GM19025 (cell line): ENCODE measurements around the gene NR5A1.

Experiments
- ATAC-seq: cut with Tn5 transposase; IDR thresholded peaks from one replicate; pipeline ENCODE4 v1.9.1; 2021; ENCODE audit warnings: mild to moderate bottlenecking, low read depth, moderate library complexity; ENCODE audit not compliant: unreplicated experiment

The NR5A1 gene

GRCh38 chr9:124485201-124485600, 22.0 kb downstream of the NR5A1 start:
- no peak for ATAC-seq

GRCh38 chr9:124483481-124483880, 23.7 kb downstream of the NR5A1 start:
- no peak for ATAC-seq

GRCh38 chr9:124482431-124483031, 24.7 kb downstream of the NR5A1 start:
- ATAC-seq: no peak

GRCh38 chr9:124481115-124481514, 26.1 kb downstream of the NR5A1 start:
- no peak for ATAC-seq

- ATAC-seq: no peak
These were observed 26.6 kb downstream of the NR5A1 start for GRCh38 chr9:124480621-124480981.

DNA sequence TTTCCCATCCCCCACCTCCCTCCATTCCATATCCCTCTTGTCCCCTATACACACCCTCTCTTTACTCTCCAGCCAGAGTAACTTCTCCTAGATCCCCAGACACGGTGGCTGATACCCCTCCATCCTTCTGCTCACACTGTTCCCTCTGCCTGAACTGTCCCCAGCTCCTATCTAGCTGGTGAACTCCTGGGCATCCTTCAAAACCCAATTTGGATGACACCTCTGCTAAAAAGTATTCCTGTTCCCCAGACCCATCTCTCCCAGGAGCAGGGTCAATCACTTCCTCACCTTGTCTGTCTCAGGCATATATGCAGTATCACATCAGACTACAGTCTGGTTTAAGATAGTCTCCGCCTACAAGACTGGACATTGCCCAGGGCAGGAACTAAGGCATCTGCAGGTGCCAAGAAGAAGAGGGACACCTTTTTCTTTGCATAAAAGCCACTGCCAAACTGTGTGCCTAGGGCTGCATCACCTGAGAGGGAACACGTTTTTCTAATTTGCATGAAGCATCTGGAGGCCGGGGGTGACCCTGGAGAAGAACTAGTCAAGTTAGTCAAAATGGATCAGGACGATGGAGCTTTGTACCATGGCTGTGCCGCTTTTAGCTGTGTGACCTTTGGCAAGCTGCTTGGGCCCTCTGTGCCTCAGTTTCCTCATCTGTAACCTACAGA, 27.1 kb downstream of the NR5A1 start:
- no peak for ATAC-seq

- no peak for ATAC-seq
These were observed 27.8 kb downstream of the NR5A1 start for GRCh38 chr9:124479371-124479770.

DNA sequence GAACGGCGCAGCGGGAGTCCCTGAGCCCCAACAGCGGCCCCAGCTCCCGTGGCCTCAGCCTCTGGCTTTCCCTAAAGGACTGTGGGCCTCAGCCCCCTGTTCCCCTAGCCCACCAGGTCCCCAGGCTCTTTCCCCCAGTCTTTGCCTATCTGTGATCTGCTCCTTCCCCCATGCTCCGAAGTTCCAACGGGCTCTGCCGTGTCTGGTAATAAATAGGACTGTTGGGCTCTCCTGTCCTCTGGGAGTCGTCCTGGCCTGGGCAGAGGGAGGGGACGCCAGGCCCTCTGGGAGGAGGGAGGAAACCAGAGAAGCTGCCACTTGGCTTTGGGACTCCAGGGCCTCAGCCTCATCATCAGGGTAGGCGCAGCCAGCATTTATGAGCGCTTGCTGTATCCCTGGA, 28.8 kb downstream of the NR5A1 start:
- ATAC-seq: no peak

DNA sequence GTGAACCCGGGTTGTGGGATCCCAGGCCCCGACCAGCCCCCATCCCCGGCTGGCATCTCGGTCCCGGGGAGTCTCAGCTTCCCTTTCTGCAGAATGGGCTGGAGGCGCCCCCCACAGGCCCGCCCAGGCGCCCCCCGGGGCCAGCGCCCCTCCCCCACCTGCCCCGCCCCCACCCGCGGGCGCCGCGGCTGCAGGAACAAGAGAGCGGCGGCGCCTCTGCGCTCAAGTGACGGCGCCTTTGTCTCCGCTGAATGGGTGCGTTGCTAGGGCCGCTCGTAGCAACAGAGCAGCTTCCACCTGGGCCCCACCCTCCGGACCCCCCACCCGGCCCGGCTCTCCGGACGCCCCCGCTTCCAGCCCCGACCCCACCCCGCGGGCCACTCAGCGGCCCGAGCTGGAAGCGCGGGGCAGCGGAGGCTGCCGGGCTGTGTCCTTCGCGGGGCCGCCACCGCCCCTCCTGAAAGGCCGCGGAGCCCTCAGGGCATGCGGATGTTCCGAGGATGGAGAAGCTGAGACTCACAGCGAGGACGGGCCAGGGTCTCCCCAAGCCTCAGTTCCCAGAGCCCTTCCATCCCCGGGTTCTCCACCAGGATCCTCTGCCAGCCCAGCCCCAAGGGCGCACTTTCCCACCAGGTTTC, 29.4 kb downstream of the NR5A1 start:
- ATAC-seq: no peak

- ATAC-seq: no peak
These were observed 30.0 kb downstream of the NR5A1 start for GRCh38 chr9:124477211-124477647.

DNA sequence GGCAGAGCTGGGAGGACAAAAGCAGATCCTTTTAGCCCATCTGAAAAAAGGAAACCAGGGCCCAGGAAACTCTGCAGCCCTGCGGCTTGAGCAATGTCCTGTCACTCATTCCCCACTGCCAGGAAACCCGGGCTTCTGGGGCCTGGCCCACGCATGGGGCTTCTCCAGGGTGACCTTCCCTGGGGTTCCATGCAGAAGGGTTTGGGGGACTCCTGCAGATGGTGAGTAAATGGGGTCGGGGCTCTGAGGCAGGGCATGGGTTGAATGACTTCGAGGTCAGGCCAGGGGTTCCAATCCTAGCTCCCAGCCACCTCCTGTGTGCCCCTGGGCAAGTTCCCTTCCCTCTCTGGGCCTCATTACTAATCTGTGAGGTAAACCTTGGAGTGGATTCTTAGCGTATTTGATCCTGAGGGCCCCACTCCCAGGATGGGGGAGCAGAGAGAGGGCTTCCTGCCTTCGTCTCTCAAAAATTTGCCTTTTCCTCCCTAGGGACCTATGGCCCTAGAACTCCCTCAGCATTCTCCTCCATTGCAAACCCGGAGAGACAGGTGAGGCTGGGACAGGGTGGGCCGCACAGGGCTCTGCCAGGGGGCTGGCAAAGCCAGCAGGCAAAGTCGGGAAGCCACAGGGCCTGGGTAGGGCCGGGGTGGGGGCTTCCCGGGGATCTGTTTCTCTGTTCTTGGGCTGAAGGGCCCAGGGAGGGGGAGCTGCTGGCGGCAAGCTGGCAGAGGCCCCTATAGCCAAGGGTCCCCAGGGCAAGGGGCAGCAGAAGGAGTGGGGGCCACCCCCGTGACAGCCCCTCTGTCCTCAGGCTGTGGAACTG, 31.1 kb downstream of the NR5A1 start:
- ATAC-seq: no peak

- ATAC-seq: no peak
These were observed 31.9 kb downstream of the NR5A1 start for GRCh38 chr9:124475158-124475867.

- no peak for ATAC-seq
These were observed 33.0 kb downstream of the NR5A1 start for GRCh38 chr9:124474151-124474550.

- no peak for ATAC-seq
These were observed 33.9 kb downstream of the NR5A1 start for GRCh38 chr9:124473310-124473709.

- ATAC-seq: no peak
These were observed 34.4 kb downstream of the NR5A1 start for GRCh38 chr9:124472770-124473169.

DNA sequence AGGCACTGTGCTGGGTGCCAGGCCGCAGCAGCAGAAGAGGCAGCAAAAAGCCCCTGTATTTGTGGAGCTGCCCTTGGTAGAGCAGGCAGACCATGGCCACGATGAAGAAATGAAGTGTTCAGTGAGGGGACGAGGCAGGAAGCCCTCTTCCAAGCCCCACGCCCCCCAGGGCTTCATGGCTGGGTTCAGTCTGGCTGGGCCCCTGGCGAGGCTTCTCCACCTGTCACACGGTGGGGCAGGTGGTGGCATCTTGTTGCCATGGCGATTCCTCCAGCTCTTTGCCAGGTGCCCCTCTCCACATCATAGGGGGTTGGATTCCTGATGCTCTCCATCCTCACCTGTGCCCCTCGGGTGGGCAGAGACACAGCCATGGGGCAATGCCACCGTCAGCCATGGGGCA, 35.4 kb downstream of the NR5A1 start:
- no peak for ATAC-seq

DNA sequence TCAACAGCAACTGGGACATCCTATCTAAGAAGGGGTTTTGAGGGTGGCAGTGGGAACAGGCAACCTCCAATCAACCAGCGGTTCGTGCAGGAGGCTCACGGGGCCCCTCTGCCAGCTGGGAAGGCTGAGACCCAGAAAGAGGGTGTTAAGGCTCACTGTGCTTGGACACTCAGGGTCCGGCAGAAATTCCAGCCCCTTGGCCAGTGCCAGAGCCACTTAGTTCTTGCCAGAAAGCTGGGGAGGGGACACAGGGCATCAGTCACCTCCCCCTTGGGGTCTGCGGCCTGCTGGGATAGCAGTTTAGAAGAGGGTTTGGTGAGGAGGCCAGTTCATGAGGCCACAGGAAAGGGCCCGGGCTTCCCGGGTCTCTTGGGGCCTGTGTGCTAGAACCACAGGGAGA, 36.5 kb downstream of the NR5A1 start:
- no peak for ATAC-seq

- no peak for ATAC-seq
These were observed 36.9 kb downstream of the NR5A1 start for GRCh38 chr9:124470306-124470705.

DNA sequence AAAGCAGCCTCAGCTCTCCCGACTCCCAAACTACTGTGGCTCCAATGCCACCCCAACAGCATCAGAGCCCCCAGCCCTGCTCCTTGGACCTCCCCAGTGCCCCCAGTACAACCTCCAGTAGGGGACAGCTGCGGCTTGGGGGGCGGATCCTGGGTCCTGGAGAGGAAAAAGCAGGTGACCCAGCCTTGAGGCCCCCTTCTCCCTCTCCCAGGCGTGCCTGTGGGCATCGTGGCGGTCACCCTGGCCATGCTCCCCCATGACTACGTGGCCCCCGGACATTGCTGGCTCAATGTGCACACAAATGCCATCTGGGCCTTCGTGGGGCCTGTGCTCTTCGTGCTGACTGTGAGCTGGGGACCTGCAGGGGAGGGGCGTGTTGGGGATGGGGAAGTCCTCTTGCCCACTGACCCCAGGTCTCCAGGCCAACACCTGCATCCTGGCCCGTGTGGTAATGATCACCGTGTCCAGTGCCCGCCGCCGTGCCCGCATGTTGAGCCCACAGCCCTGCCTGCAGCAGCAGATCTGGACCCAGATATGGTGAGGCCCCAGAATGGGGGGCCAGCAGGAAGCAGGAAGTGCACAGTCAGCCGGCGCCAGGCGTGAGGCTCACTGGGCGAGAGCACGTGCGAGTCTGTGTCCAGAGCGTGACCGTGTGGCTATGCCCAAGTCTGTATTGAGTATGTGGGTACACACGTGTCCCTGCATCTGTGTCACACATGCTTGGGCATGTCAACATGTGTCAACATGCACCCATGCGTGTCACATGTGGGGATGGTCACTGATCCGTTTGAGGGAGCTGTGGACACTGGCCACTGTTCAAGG, 38.0 kb downstream of the NR5A1 start:
- ATAC-seq: no peak
